Tibial nerve (tissue), 4 donors: ENCODE results near the gene UMAD1.

ENCODE experiments used
- EP300 ChIP-seq, 2 donors: sonication (generic); formaldehyde crosslinking; IDR thresholded peaks; one replicate each; pipeline ENCODE4 v1.6.1; 2017; ENCODE audit warnings: antibody characterized with exemption in 2 of 2, mild to moderate bottlenecking in 1 of 2
- TF ChIP-seq, protein P1 (sequence below), 5 experiments: fragments of 200-600 bp in 3 of 5; fragments of 450-650 bp in 2 of 5; sonication (generic) in 3 of 5; IDR thresholded peaks; one replicate each; pipeline ENCODE4 v1.5.1; 2016 to 2019; ENCODE audit warnings: antibody characterized with exemption in 5 of 5, mild to moderate bottlenecking in 3 of 5, moderate library complexity in 2 of 5

DNA sequence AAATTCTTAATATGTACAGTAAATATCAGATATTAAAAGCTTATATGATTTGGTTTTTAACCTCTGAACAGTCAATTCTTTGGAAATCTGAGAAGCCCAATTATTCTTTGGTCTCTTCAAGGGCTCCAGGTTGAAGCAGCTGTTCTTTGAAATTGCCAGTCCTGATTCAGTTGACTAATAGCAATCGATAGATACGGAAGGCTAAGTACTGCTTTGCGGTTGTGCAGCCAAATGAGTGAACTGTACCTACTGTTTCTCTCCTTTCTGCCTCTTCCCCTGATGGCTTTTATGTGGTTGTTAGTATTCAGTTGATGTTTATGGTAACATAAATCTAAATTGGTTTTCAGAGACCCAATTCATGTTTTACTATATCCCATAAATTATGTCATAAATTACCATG lies 181.0 kb downstream of the UMAD1 start:
- TF ChIP-seq, protein P1, sequence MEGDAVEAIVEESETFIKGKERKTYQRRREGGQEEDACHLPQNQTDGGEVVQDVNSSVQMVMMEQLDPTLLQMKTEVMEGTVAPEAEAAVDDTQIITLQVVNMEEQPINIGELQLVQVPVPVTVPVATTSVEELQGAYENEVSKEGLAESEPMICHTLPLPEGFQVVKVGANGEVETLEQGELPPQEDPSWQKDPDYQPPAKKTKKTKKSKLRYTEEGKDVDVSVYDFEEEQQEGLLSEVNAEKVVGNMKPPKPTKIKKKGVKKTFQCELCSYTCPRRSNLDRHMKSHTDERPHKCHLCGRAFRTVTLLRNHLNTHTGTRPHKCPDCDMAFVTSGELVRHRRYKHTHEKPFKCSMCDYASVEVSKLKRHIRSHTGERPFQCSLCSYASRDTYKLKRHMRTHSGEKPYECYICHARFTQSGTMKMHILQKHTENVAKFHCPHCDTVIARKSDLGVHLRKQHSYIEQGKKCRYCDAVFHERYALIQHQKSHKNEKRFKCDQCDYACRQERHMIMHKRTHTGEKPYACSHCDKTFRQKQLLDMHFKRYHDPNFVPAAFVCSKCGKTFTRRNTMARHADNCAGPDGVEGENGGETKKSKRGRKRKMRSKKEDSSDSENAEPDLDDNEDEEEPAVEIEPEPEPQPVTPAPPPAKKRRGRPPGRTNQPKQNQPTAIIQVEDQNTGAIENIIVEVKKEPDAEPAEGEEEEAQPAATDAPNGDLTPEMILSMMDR (IDR thresholded peaks at IDR 0.05): no peak
- no peak for TF ChIP-seq EP300 (IDR thresholded peaks at IDR 0.05)
